GM19025 (cell line): Measurements from ENCODE around the gene DGKD.

Source experiments
- ATAC-seq: cut with Tn5 transposase; IDR thresholded peaks from one replicate; pipeline ENCODE4 v1.9.1; 2021; ENCODE audit warnings: mild to moderate bottlenecking, low read depth, moderate library complexity; ENCODE audit not compliant: unreplicated experiment

DGKD gene

DNA sequence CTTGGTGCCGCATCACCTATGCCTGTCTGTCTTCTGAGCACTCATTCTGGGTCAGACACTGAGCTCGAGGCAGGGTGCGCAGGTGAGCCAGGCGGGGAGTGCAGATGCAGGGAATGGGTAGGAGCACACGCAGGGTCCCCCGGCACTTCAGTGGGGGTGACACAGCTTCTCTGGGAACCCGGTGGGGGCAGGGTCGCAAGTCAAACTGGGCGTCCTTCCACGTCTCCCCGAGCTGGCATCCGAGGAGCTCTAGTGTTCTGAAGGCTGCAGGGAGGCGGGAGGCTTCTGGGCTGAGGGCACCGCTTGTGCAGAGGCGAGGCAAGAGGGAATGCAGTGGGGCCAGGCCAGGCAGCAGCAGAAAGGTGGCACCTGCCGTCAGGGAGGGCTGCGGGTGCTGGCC lies 86.0 kb downstream of the DGKD start:
- ATAC-seq: no peak

DNA sequence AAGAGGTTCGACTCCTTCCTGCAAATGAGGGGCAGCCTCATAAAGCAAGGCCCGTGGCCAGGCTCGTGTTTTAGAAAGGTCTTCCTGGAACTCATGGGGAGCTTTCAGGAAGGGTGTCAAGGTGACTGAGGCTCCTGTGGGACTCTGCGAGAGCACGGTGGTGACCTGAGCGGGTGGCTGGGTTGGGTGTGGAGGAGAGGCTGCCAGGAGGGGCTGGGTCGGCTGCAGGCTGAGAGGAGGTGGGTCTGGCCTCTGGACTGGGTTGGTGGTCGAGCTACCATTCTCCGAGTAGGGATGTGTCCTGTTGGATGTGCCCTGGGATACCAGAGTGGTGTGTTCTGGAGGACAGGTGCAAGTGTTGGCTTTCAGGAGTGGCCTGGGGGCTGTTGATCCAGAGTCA lies 86.4 kb downstream of the DGKD start:
- no peak for ATAC-seq

DNA sequence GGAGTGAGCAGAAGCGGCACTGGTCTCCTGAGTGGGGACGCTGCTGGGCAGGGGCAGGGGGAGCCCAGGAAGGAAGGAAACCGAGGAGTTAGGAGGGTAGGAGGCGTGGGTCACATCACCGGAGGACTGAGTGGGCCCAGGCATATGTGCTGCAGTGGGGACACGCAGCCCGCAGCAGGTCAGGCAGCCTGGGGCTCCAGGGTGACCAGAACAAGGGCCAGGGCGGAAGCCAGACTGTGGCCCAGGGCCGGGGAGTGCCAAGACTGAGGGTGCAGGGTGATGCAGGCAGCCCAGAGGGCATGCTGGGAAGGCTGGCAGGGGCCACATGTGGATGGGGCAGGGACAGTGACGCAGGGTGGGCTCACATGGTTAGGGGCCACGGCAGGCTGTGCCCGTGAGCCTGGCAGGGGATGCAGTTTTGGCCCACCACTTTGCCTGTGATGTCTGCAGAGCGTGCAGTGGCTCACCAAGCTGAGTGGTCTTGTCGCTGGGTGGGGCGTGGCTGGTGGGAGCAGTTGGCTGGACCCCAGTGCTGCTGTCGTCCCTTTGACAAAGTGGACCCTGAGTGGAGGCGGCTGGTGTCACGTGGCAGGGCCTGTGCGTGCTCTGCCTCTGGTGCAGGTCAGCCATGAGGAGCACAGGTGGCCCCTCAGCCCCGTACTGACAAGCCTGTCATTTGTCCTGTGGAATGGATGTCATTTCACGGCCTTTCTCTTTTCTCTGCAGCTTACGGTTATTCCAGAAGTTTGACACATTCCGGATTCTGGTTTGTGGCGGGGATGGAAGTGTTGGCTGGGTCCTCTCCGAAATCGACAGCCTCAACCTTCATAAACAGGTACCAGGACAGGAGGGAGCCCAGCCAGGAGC lies 87.1 kb downstream of the DGKD start:
- ATAC-seq: no peak

DNA sequence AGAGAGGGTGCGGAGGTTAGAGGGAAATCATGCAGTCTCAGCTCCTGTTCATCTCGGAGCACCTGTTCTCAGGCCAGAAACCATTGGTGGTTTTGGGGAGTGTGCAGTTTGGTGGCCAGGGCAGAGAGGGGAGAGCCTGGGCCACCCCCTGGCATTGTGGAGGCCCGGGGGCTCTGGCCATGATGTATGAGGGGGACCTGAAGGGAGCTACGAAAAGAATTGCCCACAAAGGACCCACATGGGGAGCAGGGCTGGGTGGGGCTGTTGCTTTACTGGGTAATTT lies 87.7 kb downstream of the DGKD start:
- ATAC-seq: no peak

DNA sequence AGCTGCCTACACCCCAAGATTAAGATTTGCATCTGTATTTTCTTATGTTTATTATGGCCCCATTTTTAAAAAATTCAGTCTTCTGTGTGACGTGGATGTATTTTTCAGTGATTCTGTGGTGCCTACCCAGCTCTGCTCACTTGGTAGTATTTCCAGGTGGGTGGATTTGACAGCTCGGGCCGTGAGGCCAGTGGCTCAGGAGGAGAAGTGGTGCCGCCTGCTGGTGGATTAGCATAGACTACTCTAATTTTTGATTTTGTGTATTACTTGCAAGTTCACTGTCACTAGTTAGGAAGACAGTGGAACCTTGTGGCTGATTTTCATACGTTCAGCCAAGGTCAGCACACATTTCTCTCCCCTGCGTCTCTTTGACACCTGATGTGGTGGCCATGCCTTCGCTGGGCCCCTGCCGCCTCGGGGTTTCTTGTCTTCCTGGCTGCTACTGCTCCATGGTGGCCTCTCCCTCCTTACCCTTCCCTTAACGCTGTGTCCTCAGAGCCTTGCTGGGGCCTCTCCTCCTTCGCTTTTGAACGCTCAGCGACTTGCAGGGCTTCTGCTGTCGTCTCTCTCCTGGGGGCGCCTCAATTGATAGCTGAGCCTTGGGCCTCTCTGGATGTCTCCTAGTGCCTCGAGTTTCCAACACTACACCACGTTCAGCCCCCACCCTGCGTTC lies 89.4 kb downstream of the DGKD start:
- no peak for ATAC-seq

DNA sequence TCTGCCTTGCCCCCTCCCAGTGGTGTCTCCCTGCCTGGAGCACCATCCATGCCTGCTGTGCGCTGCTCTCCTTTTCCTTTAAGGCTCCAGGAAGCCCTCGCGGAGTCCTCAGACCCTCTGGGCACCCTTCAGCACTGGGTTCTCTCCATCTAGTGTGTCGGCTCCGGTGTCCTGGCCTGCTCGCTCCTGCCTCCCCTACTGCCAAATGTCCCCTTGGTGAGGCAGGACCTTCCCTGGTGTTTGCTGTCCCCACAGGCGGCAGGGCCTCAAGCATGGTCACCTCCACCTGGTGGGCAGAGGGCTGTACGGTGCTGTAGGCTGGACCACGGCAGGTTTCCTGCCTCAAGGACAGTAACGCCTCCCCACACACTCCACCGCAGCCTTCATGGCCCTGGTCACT lies 90.2 kb downstream of the DGKD start:
- ATAC-seq: no peak

DNA sequence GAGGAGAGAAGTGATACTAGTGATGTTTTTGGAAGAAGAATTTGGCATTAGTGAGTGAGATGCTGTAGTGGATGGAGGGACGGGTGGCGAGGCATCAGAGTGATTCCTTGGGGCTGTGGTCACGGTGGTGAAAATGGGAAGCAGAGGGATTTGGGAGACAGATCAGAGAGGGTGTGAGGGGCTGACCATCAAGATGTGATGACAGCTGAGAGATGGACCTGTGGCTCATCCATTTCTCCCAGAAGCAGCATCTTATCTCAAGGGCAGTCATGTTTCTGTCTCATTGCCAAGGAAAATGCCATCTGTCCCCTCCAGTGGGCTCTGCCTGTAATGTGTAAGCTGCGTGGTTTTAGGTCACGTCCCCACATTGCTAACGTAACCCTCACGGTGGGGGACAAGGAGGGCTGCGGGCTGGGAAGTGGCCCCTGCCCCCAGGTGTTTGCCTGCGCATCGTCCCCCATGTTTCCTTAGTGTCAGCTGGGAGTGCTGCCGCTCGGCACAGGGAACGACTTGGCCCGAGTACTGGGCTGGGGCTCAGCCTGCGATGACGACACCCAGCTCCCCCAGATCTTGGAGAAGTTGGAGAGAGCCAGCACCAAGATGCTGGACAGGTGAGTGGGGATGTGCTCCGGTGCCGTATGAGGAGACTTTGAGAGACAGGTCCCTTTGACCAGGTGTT lies 91.0 kb downstream of the DGKD start:
- no peak for ATAC-seq

DNA sequence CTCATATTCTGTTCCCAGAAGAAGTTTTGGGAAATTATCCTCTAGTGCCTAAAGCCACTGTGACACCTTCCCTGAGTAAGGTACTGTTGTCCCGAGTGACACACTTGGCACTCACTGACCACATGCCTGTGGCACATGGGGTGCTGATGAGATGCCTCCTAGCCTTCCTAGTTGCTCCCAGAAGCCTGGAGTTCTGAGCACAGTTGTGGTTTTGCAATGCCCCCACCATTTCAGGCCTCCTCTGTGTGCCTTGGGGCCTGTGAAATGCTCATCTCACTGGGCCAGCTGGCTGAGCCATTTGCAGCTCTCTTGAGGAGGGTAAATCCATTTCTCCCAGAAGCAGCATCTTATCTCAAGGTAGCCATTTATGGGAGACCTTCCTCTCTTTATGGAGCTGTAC lies 91.8 kb downstream of the DGKD start:
- ATAC-seq: no peak

DNA sequence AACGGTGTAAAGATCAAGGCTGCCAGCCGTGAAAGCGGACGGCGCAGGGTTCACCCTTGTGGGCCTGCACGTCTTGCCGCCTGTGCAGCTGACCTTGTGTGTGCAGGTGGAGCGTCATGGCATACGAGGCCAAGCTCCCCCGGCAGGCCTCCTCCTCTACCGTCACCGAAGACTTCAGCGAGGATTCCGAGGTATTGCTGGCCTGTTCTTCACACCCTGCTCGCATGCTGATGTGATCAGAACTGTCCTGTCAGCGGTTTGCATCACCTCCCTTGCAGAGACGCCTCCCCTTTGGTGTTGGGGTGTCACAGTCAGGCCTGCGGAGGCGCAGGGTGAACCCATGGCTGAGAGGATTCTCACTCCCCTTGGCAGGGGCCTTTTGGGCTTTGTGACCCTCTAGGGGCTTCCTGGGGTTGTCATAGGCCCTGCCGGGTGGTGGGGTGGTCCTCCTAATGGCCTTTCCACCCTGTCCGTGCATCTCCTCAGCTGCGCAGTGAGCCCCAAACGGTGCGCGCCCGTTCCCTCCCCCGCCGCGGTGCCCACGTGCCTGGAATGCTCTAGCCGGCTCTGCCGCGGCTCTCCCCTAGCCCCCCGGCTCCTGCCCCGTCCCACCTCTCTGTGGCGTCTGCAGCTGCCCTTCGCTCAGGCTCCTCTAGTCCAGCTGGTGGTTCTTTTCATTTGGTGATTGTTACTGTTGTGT lies 92.5 kb downstream of the DGKD start:
- no peak for ATAC-seq

DNA sequence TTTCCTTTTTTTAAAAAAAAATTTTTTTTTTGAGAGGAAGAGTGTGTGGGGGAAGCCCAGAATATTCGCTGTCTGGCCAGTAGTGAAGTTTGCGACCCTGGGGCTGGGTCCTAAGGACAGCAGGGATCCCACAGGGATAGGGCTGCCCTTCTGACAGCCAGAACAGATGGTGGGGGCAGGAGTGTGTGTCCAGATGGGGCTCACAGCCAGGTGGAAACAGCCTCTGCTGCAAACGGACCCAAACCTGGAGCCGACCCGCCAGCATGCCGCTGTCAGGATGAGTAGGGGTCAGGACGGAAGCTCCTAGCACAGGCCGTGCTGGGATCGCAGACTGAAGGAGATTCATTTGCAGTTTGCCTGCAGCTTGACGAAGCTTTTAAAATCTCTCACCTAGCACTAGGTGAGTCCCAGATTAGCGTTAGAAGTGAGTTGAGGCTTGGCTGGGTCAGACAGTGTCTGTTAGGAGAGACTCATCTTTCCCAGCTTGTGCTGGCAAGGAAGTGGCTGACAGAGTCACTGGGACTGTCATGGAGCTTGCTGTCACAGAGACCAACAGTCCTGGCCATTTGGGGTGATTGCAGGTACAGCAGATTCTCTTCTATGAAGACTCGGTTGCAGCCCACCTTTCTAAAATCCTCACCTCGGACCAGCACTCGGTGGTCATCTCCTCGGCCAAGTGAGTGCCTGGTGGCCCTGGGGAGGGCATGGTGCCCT lies 93.4 kb downstream of the DGKD start:
- ATAC-seq: no peak

DNA sequence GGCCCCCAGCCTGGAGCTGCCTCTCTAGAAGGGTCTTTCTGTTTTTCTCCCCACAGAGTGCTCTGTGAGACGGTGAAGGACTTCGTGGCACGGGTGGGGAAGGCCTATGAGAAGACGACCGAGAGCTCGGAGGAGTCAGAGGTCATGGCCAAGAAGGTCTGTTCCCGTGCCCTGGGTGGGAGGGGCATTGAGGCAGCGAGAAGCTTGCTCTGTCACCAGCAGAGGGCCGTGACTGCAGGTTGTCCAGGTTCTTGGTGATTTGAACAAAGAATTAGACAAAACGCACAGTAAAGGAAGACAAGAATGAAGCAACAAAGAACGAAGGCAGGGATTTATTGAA lies 93.9 kb downstream of the DGKD start:
- no peak for ATAC-seq

DNA sequence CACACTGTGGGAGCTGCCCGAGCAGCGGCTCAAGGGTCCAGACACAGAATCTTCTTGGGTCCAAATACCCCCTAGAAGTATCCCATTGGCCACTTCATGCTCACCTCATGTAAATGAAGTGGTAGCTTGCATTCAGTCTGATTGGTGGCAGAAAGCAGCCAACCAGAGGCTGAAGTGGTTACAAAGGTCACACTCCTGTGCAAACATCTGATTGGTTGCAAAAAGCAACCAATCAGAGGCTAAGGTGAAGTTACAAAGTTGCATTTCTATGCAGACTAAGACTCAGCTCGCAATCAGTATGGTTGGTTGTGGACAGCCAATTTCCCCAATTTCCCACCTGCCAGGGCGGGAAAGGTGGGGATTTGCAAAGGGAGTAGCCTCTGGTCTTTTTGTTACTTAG lies 94.3 kb downstream of the DGKD start:
- ATAC-seq: no peak

DNA sequence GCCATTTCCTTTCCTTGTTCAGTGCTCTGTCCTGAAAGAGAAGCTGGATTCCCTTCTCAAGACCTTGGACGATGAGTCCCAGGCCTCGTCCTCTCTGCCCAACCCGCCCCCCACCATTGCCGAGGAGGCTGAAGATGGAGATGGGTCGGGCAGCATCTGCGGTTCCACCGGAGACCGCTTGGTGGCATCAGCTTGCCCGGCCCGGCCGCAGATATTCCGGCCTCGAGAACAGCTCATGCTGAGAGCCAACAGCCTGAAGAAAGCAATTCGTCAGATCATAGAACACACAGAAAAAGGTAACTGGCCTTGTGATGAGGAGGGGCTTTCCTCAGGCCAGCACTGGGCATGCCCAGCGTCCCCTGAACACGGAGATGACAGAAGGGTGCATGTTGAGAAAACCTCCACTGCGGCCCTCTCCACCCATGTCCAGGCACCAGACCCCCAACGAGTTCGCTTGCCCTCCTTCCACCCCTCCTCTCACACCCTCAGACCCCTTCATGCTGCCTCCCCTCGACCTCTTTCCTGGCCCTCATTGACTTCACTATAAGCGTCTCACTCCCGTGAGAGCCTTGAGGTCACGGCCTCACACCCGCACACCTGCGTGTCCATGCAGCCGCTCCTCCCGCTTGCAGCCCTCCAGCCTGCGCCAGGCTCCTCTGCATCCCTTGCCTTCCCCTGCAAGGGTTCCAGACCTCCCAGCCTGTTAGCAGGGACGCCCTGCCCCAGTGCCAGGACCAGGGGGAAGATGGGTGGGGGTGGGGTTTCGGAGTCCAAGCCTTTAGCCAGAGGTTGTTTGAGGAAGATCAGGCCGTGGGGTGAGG lies 95.0 kb downstream of the DGKD start:
- no peak for ATAC-seq

DNA sequence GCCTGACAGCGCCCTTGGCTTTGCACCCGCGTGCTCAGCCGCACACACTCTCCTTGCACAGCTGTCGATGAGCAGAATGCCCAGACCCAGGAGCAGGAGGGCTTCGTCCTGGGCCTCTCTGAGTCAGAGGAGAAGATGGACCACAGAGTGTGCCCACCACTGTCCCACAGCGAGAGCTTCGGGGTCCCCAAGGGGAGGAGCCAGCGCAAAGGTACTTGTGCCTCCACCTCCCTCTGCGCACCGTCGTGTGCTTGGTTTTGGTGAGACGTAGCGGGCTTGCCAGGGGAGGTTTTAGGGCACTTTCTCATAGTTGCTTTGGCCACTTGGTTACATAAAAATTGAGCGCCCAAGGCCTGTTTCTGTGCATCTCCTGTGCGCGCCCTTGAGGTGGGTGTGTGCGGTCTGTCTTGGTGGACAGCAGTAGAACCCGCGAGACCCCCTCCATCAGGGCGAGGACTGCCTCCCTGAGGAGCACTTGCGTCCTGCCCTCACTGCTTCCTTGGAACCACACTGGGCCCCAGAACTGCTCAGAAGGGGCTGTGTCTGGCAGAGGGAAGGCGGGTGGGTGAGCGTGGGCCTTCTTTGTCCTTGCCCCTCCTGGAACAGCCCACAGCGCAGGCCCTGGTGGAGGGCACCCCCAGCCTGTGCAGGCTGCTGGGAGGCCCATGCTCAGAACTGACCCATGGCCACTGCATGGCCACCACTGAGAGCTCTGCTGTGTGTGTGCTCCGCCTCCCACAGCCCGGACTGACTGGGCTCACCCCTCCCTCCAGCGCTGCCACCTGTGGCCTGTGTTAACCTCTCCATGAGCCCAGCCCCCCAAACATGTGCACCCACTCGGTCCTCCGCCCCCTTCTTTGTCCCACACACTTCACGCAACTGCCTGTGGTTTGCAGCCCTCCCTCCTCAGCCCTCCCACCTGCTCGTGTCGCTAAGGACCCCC lies 95.9 kb downstream of the DGKD start:
- ATAC-seq: no peak

DNA sequence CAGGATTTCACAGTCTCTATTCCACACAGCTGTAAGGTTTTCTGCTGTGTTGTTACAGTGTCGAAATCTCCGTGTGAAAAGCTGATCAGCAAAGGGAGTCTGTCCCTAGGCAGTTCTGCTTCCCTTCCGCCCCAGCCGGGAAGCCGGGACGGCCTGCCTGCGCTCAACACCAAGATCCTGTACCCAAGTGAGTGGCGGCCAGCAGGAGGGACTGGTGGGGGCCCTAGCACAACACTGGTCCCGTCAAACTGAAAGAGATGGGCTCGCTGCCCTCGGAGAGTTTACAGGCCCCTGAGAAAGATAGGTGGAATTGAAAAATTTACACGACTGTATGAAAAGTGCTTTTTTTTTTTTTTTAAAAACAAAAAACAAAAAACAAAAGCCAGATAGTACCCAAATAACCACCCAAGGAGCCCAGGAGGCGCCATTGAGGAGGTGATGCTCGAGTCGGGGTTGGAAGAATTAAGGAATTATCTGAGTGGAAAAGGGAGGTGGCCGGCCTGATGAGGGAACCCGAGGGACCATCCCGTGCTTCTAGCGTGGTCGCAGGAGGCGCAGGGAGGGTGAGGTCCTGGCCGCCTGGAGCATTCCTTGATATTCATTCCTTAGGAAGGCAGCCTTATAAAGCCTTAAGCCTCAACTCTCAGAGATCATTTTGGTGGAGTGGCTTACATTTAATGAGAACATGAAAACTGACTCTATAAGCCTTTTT lies 96.7 kb downstream of the DGKD start:
- ATAC-seq: no peak

DNA sequence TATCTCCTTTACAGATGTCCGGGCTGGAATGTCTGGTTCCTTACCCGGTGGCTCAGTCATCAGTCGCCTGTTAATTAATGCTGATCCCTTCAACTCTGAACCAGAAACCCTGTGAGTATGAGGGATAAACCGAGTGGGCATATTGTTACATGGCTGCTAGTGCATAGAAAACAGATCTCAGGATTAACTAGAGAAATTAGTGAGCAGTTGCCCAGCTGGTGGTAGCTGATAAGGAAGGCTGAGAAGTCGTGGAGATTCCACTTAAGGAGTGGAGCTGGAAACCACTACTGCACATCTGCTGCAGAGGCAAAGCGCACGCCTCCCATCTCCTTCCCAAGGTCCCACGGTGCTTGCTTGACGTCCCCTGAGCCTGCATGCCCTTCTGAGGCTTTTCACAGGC lies 97.7 kb downstream of the DGKD start:
- no peak for ATAC-seq

DNA sequence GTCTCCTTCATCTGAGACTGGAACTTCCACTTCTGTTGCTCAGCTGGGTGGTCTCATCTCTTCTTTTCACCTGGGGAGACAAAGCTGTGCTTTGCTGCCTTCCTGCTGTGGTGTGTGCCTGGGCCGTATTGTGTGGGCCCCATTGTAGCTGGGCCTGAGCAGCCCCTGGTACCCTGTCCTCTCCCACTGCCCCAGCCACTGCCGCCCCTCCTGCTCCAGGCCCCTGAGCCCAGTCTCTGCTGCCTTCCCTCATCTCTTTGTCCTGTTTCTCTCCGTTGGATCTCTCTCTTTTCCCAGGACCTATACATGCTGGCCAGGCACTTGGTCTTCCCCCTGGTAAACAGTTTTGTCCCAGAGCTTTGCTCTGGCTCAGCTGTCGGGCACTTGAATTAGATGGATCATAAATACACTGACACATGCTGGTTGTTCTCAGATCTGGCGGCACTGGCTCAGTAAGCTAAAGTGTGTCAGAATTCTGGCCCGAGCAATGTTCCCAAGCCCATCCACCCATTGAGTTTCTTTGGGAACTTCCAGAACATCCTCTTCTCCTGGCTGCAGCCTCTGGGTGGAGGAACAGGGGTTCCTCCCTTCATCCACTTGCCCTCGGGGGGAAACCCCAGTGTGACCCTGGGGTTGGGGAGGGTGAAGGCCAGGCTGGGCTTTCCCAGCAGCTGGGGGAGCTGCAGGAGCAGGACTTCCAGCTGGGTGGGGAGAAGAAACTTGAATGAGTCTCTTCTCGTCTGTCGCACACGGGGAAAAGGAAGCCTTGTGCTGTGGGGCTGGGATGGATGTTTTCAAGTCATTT lies 99.0 kb downstream of the DGKD start:
- ATAC-seq: no peak
